ENCODE measurements around the gene TRPM7.

Gene TRPM7

DNA sequence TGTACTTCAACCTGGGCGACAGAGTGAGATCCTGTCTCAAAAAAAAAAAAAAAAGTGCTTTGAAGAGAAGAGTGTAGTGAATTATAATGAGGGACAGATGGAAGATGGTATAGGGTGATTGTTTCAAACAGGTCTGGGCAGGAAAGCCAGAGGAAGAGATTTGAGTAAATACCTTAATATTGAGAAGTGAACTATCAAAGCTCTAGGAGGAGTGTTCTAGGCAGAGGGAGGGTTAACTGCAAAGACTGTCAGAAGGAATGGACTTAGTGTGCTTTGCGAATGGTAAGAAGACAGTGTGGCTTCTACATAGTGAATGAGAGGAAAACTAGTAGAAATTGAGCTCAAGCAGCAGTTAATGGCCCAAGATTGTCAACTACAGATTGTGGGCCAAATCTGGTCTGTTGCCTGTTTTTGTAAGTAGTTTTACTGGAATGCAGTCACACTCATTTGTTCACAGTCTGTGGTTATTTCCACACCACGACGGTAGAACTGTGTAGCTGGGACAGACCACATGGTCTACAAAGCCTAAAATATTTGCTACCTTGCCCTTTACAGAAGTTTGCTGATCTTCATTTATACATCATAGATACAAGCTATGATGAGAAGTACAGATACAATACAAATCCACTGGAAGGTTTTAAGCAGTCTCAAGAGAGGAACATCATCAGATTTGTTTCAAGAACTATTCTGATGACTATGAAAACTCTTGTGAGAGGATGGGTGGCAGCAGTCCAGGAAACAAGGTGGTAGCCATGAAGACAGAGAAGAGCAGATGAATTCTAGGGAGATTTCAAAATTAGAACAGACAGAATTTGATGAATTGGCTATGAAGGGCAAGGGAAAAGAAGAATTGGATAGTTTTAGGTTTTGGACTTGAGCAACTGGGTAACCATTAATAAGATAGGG is 123.6 kb downstream of the TRPM7 start:
- DNase-seq = no peak

DNA sequence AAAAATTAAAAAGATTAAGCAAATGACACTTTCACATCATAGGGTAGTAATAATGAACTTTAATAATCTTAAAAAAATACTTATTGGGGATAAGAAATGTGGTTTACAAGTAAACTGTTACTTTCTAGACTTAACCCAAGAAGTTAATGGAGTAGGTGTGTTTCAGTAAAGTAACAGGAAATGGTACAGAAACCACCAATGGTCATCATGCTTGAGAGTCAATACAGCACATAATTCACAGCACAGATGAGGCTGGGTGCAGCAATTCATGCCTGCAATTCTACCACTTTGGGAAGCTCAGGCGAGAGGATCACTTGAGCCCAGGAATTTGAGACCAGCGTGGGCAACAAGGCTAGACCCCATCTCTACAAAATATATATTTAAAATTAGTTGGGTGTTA is 128.6 kb downstream of the TRPM7 start:
- DNase-seq = no peak

DNA sequence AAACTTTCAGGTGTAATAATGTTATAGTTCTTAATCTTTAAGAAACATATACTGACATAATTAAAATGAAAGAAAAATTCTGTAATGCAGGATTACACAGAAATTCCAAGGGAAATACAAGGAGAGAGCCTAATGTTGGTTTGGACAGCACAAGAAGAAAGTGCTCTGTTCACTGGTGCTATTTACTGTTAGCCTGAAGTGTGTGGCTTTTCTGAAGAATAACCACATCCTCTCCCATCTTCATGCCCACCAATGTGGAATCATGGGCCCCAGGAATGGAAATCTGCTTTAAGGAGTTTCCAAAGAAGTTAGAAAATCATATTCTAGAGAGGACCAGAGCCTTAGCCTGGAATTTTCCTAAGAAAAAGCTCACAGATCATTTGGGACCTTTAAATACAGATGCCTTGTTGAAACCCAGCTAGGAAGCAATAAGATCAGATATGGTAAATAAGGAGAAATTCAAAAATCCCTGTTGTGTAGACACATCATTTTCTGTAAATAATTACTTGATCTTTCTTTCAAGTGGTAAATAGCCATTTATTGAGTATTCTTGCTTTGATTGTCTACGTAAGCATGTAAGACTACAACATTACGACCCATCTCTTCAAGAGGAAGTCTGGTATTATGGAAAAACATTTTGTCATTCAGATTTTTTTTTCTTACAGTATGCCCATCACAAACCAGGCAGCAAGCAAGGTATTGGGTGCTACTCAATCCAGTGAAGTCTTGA is 129.8 kb downstream of the TRPM7 start:
- DNase-seq = no peak

DNA sequence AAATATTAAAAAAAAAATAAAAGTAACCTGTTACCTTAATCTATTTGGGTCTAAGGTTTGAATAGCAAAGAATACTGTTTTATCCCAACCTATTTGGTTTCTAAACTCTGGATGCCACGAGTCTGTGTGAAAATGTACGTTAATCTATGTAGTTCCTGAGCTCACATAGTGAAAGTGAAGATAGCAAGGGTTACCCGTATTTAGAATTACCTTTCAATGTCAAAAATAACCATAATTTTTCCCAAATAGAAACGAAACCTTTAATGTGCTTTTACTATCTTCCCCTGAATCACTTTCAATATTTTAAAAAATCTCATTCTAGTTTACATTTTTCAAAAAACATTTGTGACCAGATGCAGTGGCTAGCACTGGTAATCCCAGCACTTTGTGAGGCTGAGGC is 134.4 kb downstream of the TRPM7 start:
- DNase-seq = no peak

DNA sequence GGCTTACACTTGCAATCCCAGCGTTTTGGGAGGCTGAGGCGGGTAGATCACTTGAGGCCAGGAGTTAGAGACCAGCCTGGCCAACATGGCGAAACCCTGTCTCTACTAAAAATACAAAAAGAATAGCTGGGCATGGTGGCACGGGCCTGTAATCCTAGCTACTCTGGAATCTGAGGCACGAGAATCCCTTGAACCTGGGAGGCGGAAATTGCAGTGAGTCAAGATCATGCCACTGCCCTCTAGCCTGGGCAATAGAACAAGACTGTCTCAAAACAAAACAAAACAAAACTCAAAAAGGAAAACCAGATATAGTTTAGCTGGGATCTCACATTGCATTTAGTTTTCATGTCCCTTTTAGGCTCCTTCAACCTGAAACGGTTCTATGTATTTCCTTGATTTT is 137.3 kb downstream of the TRPM7 start:
- DNase-seq = no peak

DNA sequence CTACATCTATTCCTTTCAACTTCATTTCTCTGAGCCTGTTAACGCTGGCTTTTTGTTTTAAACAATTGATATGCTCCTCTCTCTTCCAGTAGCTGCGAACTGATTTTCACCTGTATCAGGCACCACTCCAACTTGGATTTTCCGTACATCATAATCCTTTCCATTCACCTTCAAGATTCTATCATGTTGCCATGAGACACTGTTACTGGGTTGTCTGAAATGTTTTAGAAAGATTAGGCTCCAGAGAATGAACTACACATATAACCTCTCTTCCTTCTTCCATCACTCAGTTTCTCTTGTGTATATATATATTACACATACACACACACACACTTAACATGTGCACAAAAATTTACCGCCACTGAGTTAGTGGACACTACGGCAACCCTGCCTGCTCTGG is 140.0 kb downstream of the TRPM7 start, which contains the start of gene USP50:
USP50 (minus strand) TSS at position 101 of the 400 bp plus-strand sequence. CDS start 141 bp downstream, outside the sequence.
- DNase-seq = no peak

DNA sequence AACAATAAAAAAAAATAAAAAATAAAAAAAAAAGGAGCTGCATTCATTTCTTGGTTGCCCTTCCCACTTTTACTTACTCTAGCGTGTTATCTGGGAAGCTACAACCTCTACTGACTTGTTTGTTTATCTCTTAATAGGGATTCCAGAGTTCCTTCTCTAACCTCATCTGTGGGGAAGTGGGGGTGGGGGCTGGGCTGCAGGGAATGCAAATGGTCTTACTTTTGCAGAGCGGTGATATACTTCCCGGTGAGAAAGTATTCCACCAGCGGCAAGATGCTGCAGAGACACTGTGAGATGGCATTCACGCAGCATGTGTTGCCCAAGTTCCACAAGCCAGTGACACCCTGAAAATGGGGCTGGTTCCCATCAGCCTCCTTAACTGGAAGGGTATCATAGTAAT is 142.2 kb downstream of the TRPM7 start:
- no peak for DNase-seq

DNA sequence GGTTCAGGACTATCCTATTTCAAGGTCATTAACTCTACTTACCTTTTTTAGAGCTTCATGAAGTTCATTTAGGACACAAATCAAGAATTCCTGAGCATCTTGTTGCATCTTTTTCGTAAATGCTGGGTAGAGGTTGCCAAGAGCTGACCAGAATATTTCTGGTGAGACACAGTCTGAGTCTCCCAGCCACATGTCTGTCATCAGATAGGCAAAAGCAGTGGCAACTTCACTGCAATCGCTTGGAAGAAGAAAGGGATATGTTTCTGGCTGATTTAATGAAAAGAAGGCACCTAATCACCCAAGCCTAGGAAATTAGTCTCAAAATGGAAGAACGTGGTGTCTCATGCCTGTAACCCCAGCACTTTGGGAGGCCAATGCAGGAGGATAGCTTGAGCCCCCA is 143.0 kb downstream of the TRPM7 start:
- DNase-seq = no peak

DNA sequence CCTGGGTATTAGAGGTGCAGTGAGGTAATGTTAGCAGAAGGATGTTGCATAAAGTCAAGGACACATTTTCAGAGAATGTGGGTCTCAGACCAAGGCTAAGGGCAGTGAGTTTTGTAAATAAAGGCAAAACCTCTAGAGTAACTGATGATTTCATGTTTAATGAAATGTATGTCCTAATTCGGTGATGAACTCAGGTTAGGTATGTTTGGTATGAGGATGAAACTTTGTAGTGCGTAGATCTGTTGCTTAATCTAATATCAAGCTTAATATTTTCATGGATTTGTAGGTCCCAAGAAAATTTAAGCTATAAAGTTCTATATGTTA is 143.7 kb downstream of the TRPM7 start:
- no peak for DNase-seq

DNA sequence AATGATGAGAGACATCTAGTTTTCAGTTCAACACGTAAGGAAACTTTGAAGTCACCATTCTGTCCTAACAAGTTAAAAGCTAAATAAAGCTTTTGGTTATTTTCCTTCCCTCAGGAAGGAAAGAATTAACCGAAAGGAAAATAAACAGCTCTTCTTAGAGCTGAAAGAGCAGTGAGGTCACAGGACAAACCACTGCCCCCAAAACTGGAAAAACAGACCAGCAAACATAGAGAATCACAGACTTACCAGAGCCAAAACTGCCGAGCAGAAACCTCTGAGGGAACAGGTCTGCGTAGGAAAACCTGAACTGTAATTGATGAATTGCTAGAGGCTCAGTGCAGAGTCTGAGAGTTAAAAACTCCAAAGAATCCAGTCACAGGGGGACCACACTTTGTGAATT is 154.8 kb downstream of the TRPM7 start:
- no peak for DNase-seq

DNA sequence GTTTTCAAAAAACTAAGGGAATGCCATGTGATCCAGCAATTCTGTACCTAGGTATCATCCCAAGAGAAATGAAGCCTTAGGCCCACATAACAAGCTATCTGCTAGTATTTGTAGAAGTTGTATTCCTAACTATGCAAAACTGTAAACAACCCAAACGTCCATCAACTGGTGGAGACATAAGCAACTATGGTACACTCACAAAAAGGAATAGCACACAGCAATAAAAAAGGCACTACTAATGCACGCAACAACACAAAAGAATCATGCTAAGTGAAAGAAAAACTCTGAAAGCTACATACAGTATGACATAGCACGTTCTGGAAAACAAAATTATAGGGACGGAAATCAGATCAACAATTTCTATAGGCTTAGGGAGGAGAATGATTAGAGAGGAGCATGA is 155.4 kb downstream of the TRPM7 start:
- no peak for DNase-seq

DNA sequence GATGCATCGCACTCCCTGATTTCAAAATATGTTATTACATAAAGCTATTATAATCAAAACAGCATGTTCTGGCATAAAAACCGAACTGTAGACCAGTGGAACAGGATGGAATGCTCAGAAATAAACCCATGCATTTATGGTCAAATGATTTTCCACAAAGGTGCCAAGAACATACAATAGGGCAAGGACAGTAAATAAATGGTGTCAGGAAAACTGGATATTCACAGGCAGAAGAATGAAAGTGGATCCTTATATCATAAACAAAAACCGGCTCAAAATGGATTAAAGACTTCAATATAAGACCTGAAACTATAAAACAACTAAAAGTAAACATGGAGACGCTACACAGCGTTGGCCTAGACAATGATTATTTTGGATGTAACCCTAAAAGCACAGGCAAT is 162.7 kb downstream of the TRPM7 start:
- no peak for DNase-seq

DNA sequence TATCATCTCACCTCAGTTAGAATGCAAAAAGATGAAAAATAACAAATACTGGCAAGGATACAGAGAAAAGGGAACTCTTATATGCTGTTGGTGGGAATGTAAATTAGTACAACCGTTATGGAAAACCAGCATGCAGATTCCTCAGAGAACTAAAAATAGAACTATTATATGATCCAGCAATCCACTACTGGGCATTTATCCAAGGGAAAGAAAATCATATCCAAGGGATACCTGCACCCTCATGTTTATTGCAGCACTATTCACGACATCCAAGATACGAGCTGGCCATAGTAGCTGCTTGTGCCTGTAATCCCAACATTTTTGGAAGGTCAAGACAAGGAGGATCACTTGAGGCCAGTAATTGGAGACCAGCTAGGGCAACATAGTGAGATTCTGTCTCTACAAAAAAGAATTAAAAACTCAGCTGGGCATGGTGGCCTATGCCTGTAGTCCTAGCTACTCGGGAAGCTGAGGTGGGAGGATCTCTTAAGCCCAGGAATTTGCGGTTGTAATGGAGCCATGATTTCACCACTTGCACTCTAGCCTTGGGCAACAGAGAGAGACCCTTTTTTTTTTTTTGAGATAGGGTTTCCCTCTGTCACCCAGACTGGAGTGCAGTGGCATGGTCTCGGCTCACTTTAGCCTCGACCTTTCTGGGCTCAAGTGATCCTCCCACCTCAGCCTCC is 166.7 kb downstream of the TRPM7 start:
- DNase-seq = no peak

DNA sequence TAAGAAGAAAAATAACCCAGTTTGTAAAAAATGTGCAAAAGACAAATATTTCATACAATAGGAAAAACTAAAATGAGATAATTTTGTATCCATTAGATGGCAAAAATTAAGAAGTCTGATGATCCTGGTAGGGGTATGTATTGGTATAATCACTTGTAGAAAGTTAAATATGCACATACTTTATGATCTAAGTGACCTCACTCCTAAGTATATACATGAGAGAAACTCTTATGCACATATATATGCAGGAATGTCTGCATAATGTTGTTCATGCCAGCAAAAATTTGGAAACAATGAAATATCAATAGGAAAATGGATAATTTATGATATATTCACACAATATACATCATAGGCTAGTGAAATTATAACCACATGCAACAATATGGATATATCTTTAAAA is 173.6 kb downstream of the TRPM7 start:
- no peak for DNase-seq
